K562 (cell line): Measurements from ENCODE around the gene MKRN1. TPM values are rescaled to one million over a fixed set of nuclear protein-coding genes. Genes with fewer than 3 reads are reported as not detected.

Experiments used
- BCL6 ChIP-seq: fragments of 250-450 bp; sonication (Bioruptor Pico); IDR thresholded peaks from 2 replicates; pipeline ENCODE4 v1.4.0; 2020
- BRF1 ChIP-seq: IDR thresholded peaks from 3 replicates; pipeline ENCODE4 v1.6.1; 2011; ENCODE audit warnings: borderline replicate concordance, mild to moderate bottlenecking; ENCODE audit not compliant: insufficient read length; ENCODE audit errors: extremely low read depth
- CEBPZ ChIP-seq: fragments of 150-350 bp; IDR thresholded peaks from 2 replicates; pipeline ENCODE4 v1.6.1; 2014; ENCODE audit warnings: low read depth, mild to moderate bottlenecking, low read length, borderline replicate concordance
- CREM ChIP-seq: IDR thresholded peaks from 2 replicates; pipeline ENCODE4 v1.6.1; 2014; ENCODE audit warnings: antibody characterized with exemption, low read depth
- DDX20 ChIP-seq: fragments of 450-650 bp; IDR thresholded peaks from 2 replicates; pipeline ENCODE4 v1.6.1; 2016; ENCODE audit warnings: missing genetic modification characterization, low read depth, mild to moderate bottlenecking, missing compliant biosample characterization, moderate library complexity
- EGR1 ChIP-seq: fragments of 450-650 bp; conservative IDR thresholded peaks from 2 replicates; pipeline ENCODE4 v1.6.1; 2017; ENCODE audit warnings: mild to moderate bottlenecking
- HDAC1 ChIP-seq, 2 experiments: fragments of 450-650 bp; IDR thresholded peaks; 2 replicates each; pipeline ENCODE4 v1.6.1; 2016 to 2017; ENCODE audit warnings: inconsistent platforms in 1 of 2, mild to moderate bottlenecking in 1 of 2, moderate library complexity in 1 of 2
- HDAC3 ChIP-seq: fragments of 450-650 bp; IDR thresholded peaks from 2 replicates; pipeline ENCODE4 v1.6.1; 2018; ENCODE audit warnings: borderline replicate concordance, mild to moderate bottlenecking, moderate library complexity; ENCODE audit not compliant: partially characterized antibody
- HMGXB4 ChIP-seq: sonication (generic); formaldehyde crosslinking; IDR thresholded peaks from 2 replicates; pipeline ENCODE4 v1.8.1; 2023; ENCODE audit warnings: mild to moderate bottlenecking, missing genetic modification reagents
- HNRNPL ChIP-seq: fragments of 200-400 bp; formaldehyde crosslinking; IDR thresholded peaks from 2 replicates; pipeline ENCODE4 v1.6.1; 2017; ENCODE audit warnings: low read depth, mild to moderate bottlenecking, low read length
- KDM1A ChIP-seq, 2 experiments: fragments of 450-650 bp; IDR thresholded peaks; 2 replicates each; pipeline ENCODE4 v1.6.1; 2016; ENCODE audit warnings: mild to moderate bottlenecking in 2 of 2
- KLF16 ChIP-seq: IDR thresholded peaks from 2 replicates; pipeline ENCODE4 v1.6.1; 2016; ENCODE audit warnings: antibody characterized with exemption
- MED1 ChIP-seq: sonication (generic); formaldehyde crosslinking; IDR thresholded peaks from 2 replicates; pipeline ENCODE4 v1.8.1; 2023; ENCODE audit warnings: missing genetic modification reagents, borderline replicate concordance
- MYNN ChIP-seq, 2 experiments: sonication (generic); formaldehyde crosslinking in 1 of 2; IDR thresholded peaks; 2 replicates each; pipeline versions ENCODE4 v1.5.0 to v1.6.1; 2016 to 2020; ENCODE audit warnings: antibody characterized with exemption in 1 of 2, missing genetic modification reagents in 1 of 2
- XRCC3 ChIP-seq: fragments of 450-650 bp; IDR thresholded peaks from 2 replicates; pipeline ENCODE4 v1.6.1; 2017; ENCODE audit warnings: mild to moderate bottlenecking, moderate library complexity
- ZBTB1 ChIP-seq: sonication (generic); formaldehyde crosslinking; IDR thresholded peaks from 2 replicates; pipeline ENCODE4 v1.8.1; 2023; ENCODE audit warnings: missing genetic modification reagents, low read depth, mild to moderate bottlenecking, borderline replicate concordance
- ZNF384 ChIP-seq: IDR thresholded peaks from 2 replicates; pipeline ENCODE4 v1.6.1; 2012; ENCODE audit warnings: low read depth, low read length, improper control_type of control experiment
- polyA plus RNA-seq, 8 experiments: library from polyadenylated mRNA; depleted of rRNA in 4 of 8; stranded (reverse) in 5 of 8; unstranded in 3 of 8; fragments of >200 nt; fragmentation: Nextera tagmentation in 2 of 8; fragmentation: Illumina TruSeq in 1 of 8; extraction: Ambion mirVana in 2 of 8; extraction: Trizol in 1 of 8; gene quantifications; 2 replicates each; pipeline versions ENCODE4 v1.2.1 to v1.2.3, GENCODE V29; 2011 to 2014; ENCODE audit warnings: inconsistent platforms in 1 of 8, missing spikeins in 1 of 8
- total RNA-seq, 7 experiments: library from RNA; depleted of rRNA in 6 of 7; stranded (reverse); fragments of >200 nt in 6 of 7; fragmentation: Illumina TruSeq in 2 of 7; extraction: Trizol in 2 of 7; gene quantifications; 2 replicates each; pipeline versions ENCODE4 v1.2.1 to v1.2.3, GENCODE V29; 2011 to 2021; ENCODE audit warnings: low replicate concordance in 1 of 7
- TF ChIP-seq, protein P1 (sequence below): fragments of 250-450 bp; sonication (Bioruptor Pico); IDR thresholded peaks from 2 replicates; pipeline ENCODE4 v1.8.0; 2021; ENCODE audit warnings: moderate library complexity, mild to moderate bottlenecking, inconsistent platforms
- TF ChIP-seq, protein P2 (sequence below): sonication (generic); formaldehyde crosslinking; IDR thresholded peaks from 2 replicates; pipeline ENCODE4 v1.9.0; 2022; ENCODE audit warnings: mild to moderate bottlenecking, missing genetic modification reagents
- TF ChIP-seq, protein P3 (sequence below): sonication (generic); formaldehyde crosslinking; IDR thresholded peaks from 2 replicates; pipeline ENCODE4 v1.9.0; 2022; ENCODE audit warnings: mild to moderate bottlenecking, missing genetic modification reagents

Gene MKRN1
- total and polyA plus RNA-seq, 9 of the 15 experiments (the other 6 are each of a cell fraction or from before 2014, with no cell fraction given) = 30.5 to 90.3 (median 76.0) TPM

DNA sequence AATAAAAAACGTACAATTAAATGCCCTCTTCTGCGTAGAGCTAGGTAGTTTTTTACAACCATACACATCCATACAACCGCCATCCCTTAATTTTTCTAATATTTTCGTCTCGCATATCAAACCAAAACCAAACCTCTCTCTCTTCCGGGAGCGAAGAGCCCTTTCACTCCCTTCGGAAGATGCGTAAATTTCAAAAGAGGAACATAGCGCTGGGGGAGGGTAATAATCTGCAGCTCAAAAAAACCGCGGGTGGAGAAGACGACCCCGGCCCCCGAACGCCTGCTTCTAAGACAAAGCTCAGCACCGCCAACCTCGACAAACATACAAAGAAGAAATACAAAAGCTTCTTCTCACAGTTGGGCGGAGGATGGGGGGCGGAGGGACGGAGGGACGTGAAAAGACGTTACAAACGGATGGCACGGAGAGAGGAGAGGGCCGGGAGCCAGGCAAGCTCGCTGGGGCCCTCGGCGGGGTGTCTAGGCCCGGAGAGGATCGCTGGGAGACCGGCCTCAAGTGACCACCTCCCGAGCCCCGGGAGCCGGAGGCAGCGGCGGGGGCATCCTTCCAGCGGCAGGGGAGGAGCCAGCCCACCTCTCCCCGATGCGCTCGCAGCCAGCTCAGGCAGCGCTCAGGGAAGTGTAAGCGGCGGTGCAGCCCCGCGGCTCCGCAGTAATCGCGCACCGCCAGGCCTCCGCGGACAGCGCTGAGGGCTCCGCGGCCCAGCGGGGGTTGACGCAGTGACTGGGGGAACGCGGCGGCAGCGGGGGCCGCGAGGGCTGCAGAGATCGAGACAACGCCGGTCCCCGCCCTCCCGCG lies 851 bp downstream of the MKRN1 start (continued):
- TF ChIP-seq DDX20 (tag) (no peak), HDAC1 (IDR thresholded peaks at IDR 0.05) (peak in 1 of 2 experiments; percentile 48; a peak in 1 of 4 replicates), HNRNPL (peak; percentile 42; the same call in 1 of the 2 replicates), KDM1A (IDR thresholded peaks at IDR 0.05) (0 out of 4 replicates have a peak, but pooled peaks of 1 of the 2 experiments have one; percentile 18), CEBPZ (no peak), XRCC3 (no peak), BRF1 (no peak), ZBTB1 (CRISPR knock-in tag) (peak; percentile 96), ZNF384 (0 out of 2 replicates have a peak, but pooled peaks have one; percentile 46), MYNN (IDR thresholded peaks at IDR 0.05) (no peak), MYNN (CRISPR knock-in tag; IDR thresholded peaks at IDR 0.05) (no peak), MED1 (CRISPR knock-in tag) (peak; percentile 74; the same call in 1 of the 2 replicates), EGR1 (0 out of 2 replicates have a peak, but pooled peaks have one; percentile 2), HDAC3 (no peak), CREM (peak; percentile 24; the same call in 1 of the 2 replicates), HMGXB4 (peak; percentile 64; the same call in 1 of the 2 replicates), KLF16 (no peak), BCL6 (CRISPR knock-in tag) (no peak)
- TF ChIP-seq, protein P1, sequence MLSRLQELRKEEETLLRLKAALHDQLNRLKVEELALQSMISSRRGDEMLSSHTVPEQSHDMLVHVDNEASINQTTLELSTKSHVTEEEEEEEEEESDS (CRISPR knock-in tag) = no peak
- TF ChIP-seq, protein P2, sequence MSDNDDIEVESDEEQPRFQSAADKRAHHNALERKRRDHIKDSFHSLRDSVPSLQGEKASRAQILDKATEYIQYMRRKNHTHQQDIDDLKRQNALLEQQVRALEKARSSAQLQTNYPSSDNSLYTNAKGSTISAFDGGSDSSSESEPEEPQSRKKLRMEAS (CRISPR knock-in tag) = no peak
- TF ChIP-seq, protein P3, sequence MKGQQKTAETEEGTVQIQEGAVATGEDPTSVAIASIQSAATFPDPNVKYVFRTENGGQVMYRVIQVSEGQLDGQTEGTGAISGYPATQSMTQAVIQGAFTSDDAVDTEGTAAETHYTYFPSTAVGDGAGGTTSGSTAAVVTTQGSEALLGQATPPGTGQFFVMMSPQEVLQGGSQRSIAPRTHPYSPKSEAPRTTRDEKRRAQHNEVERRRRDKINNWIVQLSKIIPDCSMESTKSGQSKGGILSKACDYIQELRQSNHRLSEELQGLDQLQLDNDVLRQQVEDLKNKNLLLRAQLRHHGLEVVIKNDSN = no peak; the same call in 1 of the 2 replicates
